Occipital lobe (tissue), 2 donors: Measurements from ENCODE around the gene UNC93B1. TPM values are rescaled to one million over a fixed set of nuclear protein-coding genes. Genes with fewer than 3 reads are reported as not detected.

Experiments
- DNase-seq: peaks from one replicate; lab custom pipeline; 2025; lab: John Stamatoyannopoulos, UW
- total RNA-seq: library from RNA; depleted of rRNA; stranded (reverse); fragments of >200 nt; gene quantifications from one replicate; pipeline ENCODE4 v1.2.3, GENCODE V29; 2014

Gene UNC93B1
- total RNA-seq, 1 donor from 2014 or later = 4.1 TPM

DNA sequence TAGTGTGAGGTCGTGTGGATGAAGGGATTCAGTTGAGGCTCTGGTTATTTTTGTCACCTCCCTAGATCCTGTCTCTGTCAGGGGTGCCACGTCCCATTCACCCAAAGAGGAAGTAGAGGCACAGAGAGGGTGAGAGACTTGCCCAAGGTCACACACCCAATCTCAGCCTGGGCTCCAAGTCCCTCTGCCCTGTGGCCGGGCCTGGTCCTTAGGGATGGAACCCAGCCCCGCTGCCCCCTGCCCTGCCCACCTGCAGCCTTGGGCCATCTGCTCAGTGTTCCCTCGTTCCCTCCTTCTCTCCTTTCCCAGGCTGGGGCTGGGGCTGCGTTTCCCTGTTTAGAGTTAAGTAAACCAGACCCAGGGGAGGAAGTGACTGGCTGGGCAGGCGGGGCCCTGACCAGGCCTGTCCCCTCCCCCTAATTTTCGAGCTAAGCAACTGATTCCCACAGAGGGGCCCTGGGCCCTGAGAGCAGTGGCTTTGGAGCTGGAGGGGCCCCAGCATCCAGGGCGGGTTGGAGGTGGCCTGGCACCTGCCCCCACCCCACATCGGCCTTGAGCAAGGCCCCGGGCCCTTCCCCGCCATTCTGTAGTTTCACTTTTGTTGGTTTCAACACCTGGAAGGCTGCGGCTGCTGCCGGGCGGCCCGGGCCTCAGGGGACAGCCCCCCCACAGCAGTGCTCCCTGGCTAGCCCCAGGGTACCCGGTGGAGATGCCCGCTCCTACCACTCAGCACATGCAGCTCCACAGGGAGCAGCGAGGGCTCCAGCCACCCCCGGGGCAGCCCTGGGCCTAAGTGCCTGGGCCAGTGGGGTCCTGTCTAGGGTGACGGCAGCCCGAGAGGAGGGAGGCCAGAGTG lies 36.4 kb upstream of the UNC93B1 start:
- DNase-seq = no peak

DNA sequence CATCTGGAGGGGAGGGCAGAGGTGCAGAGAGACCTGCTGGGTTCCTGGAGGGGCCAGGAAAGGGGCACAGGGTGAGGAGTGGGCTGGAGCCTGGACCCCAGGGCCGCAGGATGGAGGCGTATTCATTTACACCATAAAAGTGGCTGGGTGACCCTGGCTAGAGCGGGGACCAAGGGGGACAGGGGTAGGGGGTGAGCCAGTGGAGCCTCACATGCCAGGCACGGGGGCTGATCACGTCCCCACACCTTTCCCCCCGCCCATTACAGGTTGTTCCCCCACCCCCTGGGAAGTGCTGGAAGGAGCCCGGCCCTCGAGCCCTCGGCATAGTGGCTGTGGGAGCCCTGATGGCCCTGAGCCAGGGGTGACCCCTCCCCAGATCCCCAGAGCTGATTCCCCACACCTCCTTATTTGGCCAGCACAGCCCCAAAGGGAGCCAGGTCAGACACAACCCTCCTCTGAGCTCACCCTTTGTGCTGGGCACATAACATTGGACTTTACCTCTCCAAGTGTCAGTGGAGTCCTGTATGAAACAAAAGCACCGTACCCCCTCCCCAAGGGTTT lies 35.7 kb upstream of the UNC93B1 start:
- no peak for DNase-seq

- DNase-seq = peak; percentile 36
Observed at GRCh38 chr11:68038718-68039525, 35.0 kb upstream of the UNC93B1 start, which contains the start of gene TCIRG1. TCIRG1 (plus strand) TSS chr11:68039025; CDS start chr11:68041272, 2,247 bp downstream.

DNA sequence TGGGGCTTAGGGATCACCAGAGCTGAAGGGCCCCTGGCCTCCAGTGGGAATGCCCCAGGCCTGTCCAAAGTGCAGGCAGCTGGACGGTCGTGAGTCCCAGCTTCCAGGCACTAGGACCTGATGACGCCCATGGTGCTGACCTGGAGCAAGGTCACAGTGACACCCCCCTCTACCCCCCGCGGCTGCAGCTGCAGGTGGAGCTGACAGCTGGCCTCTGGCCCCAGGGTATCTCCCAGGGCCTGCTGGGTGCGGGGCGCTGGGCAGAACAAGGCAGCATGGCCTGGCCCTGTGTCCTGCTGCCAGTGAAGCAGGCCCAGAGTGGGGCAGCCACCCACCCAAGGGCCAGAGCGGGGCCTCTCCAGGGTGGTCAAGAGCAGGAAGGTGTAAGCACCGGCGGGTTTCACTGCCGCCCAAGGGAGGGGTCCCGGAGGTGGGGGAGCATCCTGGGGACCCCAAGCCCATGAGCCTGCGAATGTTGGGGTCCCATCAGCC lies 34.4 kb upstream of the UNC93B1 start:
- no peak for DNase-seq

DNA sequence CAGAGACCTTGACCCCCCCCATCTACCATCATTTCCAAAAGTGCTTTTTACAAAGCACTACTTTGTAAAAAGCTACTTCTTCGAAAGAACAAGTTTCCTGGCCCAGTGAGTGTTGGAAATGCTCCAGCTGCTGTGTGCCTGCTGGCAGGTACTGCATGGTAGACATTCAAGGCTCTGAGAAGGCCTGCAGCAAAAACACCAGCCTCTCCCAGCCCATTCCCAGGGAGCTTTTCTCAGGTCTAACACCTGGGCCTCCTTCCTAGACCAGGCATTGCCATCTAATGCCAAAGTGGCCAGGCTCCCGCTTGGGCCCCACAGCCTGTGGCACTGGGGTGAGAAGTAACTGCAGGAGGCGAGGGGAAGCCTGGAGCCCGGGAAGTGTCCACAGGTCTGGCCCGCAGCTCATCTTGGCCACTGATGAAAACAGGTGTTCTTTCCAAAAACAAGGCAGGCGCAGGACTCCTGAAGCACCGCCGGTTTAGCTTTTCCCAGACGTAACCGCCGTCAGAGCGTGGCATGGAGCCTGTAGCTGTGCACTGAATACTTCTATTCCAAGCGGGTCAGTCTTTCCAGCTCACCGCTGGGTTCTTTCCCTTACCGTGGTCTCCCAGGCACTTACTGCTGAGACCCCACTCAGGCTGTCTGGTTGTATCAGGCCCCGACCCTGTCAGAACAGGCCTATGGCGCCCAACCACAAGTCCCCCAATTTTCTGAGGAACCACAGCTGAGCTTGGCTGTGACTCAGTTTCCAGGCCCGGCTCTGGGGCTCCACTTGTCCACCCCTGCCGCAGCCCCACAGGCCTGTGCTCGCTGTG lies 33.7 kb upstream of the UNC93B1 start:
- DNase-seq = no peak

- DNase-seq = no peak
Observed at GRCh38 chr11:68036717-68037239, 32.9 kb upstream of the UNC93B1 start.

GRCh38 chr11:68036141-68036716 lies 32.3 kb upstream of the UNC93B1 start:
- no peak for DNase-seq

DNA sequence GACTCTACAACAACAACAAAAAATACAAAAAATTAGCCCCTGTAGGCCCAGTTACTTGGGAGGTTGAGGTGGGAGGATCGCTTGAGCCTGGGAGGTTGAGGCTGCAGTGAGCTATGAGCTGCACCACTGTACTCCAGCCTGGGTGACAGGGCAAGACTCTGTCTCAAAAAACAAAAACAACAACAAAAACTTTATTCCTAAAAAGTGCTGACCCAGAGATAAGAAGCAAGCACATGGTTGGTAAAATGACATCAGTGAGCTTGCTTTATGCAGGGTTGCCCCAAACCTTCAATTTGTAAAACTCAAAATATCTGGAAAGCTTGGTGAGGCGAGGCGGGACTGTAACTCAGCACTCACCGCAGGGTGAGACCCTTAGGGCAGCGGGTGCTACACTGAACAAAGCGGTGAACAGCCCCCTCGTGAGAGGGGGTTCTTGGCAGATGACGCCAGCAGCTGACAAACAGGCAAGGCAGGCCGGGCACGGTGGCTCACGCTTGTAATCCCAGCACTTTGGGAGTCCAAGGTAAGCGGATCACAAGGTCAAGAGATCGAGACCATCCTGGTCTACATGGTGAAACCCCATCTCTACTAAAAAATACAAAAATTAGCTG lies 31.5 kb upstream of the UNC93B1 start:
- DNase-seq = no peak

GRCh38 chr11:68033708-68034045 lies 29.8 kb upstream of the UNC93B1 start:
- no peak for DNase-seq

- DNase-seq = no peak
Observed at GRCh38 chr11:68032997-68033707, 29.3 kb upstream of the UNC93B1 start.

GRCh38 chr11:68032003-68032402 lies 28.1 kb upstream of the UNC93B1 start:
- DNase-seq = no peak

GRCh38 chr11:68031144-68031464 lies 27.2 kb upstream of the UNC93B1 start:
- DNase-seq = no peak

- peak; percentile 97 for DNase-seq
Observed at GRCh38 chr11:68030318-68031143, 26.6 kb upstream of the UNC93B1 start, which contains the start of gene NDUFS8. NDUFS8 (plus strand) TSS chr11:68030681; CDS start chr11:68032152, 1,471 bp downstream.

DNA sequence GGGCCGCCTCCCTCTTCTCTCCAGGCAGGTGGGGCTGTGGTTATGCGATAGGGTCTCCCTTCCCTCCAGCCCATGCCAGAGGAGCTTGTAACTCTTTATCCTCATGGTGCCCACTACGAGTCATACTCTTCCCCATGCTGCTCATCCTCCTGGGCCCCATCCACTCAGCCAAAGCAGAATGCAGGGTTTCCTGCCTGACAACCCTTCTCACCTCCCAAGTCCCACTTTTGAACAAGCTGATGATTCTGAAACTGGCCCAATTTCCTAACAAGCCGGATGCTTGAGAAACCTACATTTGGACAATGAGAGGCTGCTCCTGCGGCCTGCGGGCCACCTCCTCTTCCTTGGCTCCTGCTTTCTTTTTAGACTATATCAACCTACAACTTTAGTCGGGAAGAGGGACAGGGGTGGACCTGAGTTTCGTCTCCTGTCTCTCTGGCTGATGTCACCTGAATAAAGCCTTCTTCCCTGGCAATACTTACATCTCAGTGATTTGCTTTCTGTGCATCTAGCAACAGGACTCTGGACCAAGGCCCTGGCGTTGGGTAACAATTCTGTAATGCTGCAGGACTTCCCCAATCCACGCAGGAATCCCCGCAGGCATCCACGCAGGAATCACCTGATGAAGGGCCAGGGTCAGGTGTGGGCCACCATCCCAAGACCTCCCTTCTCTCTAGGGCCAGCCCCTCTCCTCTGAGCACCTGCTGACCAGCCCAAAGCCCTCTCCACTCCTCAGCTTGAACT lies 25.1 kb upstream of the UNC93B1 start:
- DNase-seq = no peak

GRCh38 chr11:68027667-68028066 lies 23.8 kb upstream of the UNC93B1 start:
- no peak for DNase-seq

DNA sequence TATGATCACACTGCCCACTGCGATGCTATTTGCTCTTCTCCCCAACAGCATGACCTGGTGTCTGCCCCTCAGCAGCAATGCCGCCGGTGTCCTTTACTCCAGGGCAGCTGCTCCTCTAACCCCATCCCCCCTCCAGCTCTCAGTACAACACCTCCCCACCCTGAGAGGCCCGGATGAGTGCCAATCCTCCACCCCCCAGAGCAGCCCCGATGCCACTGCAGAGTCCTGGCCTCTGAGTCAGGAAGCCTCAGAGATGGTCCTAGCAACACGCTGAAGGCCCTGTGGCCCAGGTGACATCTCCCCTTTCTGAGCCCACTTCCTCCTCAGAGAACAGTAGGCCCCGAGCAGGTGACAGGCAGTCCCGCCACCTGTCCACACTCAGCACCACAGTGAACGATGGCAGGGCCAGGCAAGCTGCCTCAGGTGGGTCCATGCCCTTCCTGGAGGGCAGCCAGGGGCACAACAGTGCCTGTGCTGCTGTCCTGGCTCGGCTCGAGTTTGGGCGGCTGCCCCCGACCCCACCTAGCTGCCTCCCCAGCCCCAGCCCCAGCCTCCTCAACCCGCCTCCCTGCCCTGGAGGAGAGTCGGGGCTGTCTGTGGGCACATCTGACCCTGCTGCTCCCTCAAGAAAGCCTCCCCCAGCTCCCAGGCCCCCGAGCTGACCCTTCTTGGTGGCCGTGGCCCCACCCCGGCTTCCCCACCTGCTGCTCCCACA lies 22.7 kb upstream of the UNC93B1 start:
- no peak for DNase-seq

GRCh38 chr11:68025047-68025446 lies 21.1 kb upstream of the UNC93B1 start:
- no peak for DNase-seq
